Subcutaneous adipose tissue (tissue), 4 donors: ENCODE measurements around the gene PACS1. TPM values are rescaled to one million over a fixed set of nuclear protein-coding genes. Genes with fewer than 3 reads are reported as not detected.

Experiments used
- total RNA-seq, 4 donors: library from RNA; depleted of rRNA; stranded (reverse); fragments of >200 nt; gene quantifications; one replicate each; pipeline ENCODE4 v1.1.0, GENCODE V29; 2016
- TF ChIP-seq, protein P1 (sequence below): fragments of 450-650 bp; IDR thresholded peaks from one replicate; pipeline ENCODE4 v1.5.1; 2016; ENCODE audit warnings: low read depth, mild to moderate bottlenecking, control low read depth, antibody characterized with exemption, moderate library complexity

Gene PACS1
- total RNA-seq, 4 donors from 2014 or later: 38.3 to 75.7 (median 41.0) TPM

DNA sequence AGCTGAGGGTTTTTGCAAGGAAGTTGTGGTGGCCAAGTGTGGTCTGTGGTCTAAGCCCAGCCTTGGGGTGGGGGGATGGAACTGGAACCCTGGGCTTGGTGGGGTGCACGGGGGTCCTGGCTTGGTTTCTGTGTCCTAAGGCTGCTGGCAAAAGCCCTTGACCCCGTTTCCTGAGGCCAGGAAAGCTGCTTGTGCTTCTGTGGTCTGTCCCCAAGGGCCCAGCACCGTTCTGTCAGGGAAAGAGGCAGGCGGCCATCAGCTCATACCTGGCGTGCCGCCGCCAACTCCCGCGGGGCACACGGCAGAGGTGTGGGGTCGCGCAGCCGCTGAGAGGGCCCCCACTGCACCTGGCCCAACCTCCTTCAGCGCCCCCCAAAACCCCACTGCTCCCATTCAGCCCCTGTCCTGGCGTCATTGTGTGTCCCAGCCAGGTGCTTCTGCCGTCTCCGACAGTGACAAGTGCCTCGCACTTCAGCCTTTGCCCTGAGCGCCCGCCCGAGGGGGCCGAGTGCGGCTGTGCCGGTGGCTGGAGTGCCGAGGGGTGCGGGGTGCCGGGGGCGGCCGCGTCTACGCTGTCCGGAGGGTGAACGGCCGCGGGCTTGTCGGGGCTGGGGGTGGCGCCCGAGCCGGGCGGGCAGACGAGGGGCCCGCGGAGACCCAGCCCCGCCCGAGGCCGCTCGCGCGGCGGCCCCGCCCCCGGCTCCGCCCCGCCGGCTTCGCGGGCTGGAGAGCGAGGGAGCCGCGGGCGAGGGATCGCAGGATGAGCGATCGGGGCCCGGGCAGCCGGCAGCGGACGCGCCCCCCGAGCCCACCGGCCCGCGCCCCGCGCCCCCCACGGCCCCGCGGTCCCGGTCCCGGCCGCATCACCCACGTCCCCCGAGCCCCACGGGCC is 207.6 kb downstream of the PACS1 start, which contains the start of gene CNIH2:
Gene CNIH2 (plus strand): TSS at position 705 of the 892 bp plus-strand sequence. CDS start 282 bp downstream, outside the sequence.
- TF ChIP-seq, protein P1, sequence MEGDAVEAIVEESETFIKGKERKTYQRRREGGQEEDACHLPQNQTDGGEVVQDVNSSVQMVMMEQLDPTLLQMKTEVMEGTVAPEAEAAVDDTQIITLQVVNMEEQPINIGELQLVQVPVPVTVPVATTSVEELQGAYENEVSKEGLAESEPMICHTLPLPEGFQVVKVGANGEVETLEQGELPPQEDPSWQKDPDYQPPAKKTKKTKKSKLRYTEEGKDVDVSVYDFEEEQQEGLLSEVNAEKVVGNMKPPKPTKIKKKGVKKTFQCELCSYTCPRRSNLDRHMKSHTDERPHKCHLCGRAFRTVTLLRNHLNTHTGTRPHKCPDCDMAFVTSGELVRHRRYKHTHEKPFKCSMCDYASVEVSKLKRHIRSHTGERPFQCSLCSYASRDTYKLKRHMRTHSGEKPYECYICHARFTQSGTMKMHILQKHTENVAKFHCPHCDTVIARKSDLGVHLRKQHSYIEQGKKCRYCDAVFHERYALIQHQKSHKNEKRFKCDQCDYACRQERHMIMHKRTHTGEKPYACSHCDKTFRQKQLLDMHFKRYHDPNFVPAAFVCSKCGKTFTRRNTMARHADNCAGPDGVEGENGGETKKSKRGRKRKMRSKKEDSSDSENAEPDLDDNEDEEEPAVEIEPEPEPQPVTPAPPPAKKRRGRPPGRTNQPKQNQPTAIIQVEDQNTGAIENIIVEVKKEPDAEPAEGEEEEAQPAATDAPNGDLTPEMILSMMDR: no peak

DNA sequence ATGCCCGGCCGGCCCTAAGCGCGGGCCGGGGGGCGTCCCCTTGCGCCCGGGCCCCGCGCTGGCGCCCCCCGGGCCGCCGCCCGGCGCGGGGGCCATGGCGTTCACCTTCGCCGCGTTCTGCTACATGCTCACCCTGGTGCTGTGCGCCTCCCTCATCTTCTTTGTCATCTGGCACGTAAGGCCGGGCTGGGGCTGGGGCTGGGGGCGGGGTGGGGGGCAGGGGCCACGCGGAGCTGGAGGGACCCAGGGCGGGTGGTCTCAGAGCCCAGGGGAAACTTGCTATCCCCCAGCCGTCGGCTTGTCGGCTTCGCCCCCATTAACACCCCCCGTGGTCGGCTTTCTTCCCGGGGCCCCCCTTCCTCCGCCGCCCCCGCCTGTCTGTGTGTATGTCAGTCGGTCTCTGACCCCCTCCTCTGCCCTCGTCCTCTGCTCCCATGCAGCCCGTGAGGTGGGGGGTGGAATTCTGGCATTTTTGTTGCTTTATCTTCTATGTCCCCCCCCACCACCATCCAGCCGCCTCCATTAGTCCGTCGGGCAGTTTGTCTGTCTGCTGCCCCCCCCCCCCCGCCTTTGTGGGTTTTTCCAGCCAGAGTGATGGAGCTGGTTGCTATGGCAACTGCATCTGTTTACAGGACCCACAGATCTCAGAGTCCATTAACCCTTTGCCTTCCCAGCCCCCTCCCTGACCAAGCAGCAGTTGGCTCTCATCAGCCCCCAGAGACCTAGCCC is 208.5 kb downstream of the PACS1 start:
- TF ChIP-seq, protein P1: no peak

DNA sequence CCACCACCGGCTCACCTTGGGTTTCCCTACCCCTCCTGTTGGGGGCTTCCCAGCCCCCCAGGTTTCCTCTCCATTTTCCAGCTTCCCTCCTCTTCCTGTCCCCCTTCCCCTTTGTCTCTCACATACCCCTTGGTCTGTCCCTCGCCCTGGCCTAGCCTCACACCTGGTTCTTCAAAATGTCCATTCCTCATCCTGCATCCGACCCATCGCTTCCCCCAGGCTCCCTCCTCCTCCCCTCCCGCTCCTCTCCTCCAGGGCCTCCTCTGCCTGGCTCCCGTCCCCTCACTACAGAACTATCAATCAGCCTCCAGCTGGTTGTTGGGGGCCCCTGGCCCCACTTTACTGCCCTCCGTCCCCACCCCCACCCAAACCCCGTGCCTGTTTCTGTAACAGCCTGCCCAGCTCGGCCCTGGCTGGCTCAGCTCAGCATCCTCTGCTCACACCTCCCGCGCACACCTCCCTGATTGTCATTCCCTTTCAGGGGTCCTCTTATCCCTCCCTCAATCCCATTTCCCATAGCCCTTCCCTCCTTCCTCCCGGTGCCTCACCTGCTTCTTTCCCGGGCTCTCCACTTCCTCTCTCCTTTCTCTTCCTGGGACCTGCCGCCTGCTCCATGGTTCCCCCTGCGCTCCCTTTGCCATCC is 209.1 kb downstream of the PACS1 start:
- TF ChIP-seq, protein P1: no peak

DNA sequence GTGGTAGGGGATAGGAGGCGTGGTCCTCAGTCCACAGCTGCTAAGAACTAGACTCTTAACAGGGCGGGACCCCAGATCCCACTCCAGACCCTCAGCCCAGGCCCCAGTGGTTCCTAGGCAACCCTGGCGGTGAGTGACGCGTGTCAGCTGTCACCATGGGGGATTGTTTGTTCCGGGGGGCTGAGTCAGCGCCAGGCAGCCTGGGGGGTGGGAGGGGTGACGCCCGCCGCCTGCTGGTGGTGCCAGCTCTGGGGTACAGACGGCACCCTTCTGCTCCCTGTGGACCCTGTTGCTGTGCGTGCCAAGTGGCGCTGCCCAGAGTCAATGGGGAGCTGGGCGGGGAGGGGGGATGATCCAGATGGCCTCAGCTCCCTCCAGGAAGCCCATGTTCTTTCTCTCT is 210.4 kb downstream of the PACS1 start:
- TF ChIP-seq, protein P1: no peak

DNA sequence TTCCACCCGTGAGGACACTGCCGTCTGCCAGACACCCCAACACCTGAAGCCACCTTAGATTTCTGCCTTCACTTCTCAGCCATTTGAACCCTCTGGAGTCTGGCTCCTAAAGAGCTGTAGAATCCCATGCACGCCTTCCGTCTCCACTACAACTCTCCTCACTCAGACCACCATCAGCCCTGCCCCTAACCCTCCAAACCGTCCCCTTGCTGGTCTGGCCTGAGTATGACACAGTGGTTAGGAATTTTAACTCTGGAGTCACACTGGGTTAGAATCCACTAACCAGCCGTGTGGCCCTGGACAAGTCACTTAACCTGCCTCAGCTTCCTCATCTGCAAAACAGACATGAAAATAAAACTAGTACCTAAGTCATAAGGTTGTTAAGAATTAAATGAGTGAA is 210.9 kb downstream of the PACS1 start:
- TF ChIP-seq, protein P1: no peak

DNA sequence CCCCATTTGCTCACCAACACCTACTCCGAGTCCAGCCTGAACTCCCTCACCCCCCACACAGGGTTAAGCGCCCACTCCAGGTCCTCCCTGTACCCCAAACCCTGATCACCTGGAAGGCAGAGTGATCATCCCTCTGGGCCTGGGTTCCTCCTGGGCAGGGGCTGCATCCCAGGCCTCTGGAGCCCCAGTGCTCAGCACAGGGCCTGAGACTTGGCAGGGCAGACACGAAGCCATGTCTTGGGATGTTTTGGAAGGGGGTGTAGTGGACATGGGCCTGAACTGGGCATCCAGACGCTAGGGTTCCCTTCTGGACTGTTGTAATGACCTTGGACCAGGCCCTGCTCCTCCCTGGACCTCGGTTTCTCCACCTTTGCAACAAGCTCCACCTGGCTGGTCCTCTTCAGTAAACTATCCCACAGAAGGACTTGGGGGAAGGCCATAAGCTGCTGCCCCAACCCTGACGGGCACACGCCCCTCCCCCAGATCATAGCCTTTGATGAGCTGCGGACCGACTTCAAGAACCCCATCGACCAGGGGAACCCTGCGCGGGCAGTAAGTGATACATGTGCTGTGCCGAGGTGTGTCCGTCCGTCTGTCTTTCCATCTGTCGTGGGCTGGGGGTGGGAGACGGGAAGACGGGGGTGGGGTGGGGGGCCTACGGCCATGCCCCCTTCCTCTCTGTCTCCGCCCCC is 211.8 kb downstream of the PACS1 start:
- TF ChIP-seq, protein P1: no peak
